Adipose tissue (tissue), 3 donors: ENCODE data around the gene TRPM2. TPM values are rescaled to one million over a fixed set of nuclear protein-coding genes. Genes with fewer than 3 reads are reported as not detected.
"Not testable (repeated sequence)": the region's sequence is repeated elsewhere in the genome, so short reads cannot be mapped to it uniquely, and the experiment has no call there.

Experiments
- H3K27ac ChIP-seq: one replicate; pipeline ENCODE4 v1.5.1; 2013; ENCODE audit warnings: low read depth, low read length
- WGBS, 3 donors: extraction: QIAGEN DNeasy Blood & Tissue Kit; methylation state at CpG; one replicate each; pipeline ENCODE4 v1.1.7; 2013; 5-methylcytosine and 5-hydroxymethylcytosine counted together
- polyA plus RNA-seq, 3 donors: library from polyadenylated mRNA; stranded (reverse); fragments of 200-250 nt; gene quantifications; one replicate each; pipeline ENCODE4 v1.2.3, GENCODE V29; 2013
- donor health status: healthy with polysubstance abuse.
- donor health status: Bipolar disorder and iron deficiency.
- donor health status: healthy.

The TRPM2 gene
- polyA plus RNA-seq, 3 donors, result 0.72 to 4.2 (median 1.9) TPM

DNA sequence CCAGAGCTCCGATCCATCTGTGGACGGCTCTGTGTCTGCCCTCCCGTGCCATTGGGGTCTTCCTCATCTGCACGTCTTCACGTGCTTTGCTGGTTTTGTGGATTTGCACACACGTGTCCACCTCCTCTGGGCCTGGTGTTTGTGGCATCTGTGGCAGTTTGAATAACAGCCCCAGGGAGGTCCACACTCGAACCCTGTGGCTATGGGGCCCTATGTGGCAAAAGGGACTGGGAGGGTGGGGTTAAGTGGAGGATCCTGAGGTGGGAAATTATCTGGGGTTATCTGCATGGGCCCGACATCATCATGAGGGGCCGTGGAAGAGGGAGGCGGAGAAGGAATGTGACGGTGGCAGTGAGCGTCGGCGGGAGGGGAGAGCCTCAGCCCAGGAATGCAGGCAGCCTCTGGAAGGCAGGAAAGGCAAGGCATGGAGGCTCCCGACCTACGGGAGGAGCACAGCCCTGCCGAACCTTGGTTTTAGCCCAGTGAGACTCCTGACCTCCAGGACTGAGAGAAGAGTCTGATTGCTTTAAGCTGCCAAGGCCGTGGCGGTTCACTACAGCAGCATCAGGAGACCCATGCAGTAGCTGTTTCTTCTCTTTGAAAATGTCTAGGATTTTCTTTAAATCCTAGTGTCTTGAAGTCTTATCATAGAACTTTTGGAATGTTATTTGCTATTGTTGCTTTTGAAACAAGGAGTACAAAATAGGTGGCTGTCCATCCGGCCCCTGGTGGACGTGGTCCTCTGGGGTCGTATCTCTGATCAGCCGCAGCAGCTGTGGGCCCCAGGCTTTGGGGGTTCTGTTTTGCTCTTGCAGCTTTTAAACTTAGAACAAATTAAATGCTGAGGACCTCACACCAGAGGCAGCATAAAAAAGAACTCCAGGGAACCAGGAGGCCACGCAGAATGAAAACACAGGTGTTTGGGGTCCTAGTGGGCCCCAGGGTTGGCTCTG is 61.9 kb downstream of the TRPM2 start:
- no peak overlapping the region for H3K27ac ChIP-seq
- WGBS, 3 donors, result 51 to 70% (median 68%) methylated on average over 24 of the region's 24 CpGs

DNA sequence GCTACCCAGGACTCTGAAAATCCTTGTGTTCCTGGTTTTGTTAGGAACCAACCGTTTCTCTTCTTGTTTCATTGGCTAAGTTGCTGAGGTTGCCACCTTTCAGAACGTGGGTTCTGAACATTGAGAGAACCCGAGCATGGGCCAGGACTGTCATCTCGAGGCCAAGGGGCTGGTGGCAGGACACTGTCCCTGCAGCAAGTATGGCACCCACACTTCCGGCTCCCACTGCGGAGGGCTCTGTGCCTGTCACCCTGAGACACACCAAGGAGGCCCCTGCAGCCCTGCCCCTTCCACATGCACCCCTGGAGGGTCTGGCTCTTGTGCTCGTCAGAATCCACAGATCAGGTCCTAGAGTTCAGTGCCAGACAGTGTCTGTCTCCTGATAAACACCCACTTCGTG is 62.8 kb downstream of the TRPM2 start:
- 65 to 84% (median 75%) methylated on average over 8 of the region's 8 CpGs for WGBS, 3 donors
- H3K27ac ChIP-seq, result no peak overlapping the region

DNA sequence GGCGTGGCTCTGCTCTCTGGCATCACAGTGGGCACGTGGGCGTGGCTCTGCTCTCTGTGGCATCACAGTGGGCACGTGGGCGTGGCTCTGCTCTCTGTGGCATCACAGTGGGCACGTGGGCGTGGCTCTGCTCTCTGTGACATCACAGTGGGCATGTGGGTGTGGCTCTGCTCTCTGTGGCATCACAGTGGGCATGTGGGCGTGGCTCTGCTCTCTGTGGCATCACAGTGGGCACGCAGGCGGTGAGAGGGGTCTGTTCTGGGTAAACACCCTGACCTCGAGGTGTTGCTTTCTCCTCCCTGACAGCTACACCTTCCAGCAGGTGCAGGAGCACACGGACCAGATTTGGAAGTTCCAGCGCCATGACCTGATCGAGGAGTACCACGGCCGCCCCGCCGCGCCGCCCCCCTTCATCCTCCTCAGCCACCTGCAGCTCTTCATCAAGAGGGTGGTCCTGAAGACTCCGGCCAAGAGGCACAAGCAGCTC is 64.2 kb downstream of the TRPM2 start:
- not testable (repeated sequence) for H3K27ac ChIP-seq
- WGBS, 3 donors, result 89 to 94% (median 93%) methylated on average over 18 to 21 of the region's 21 CpGs

DNA sequence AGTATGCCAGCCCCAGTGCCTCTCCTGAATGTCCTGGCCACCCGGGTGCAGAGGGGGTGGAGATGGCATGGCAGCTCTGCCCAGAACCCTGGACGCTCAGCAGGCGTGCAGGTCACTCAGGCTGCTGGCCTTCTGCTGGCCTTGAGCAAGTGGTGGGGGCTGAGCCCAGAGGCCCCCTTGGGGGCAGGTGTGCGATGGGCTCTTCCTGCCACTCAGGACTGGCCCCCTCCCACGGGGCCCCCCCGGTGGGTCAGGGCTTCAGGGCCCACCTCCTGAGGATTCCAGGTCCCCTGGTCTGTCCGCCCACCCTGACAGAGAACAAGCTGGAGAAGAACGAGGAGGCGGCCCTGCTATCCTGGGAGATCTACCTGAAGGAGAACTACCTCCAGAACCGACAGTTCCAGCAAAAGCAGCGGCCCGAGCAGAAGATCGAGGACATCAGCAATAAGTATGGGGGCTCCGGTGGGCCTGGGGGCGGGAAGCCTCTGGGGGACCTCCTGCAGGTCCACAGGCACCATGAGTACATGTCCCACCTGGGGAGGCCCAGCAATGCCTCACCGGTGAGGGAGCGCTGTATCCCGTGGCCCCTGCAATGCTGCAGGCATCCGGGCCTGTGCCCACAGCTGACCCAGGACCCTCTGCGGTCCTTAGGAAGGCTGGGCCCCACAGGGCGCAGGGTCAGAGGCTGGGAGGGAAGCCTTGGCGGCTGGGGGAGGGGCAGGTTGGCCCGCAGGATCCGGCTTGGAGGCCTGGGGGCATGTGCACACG is 64.9 kb downstream of the TRPM2 start:
- H3K27ac ChIP-seq, result no peak overlapping the region
- WGBS, 3 donors, result 80 to 93% (median 92%) methylated on average over 25 of the region's 25 CpGs

DNA sequence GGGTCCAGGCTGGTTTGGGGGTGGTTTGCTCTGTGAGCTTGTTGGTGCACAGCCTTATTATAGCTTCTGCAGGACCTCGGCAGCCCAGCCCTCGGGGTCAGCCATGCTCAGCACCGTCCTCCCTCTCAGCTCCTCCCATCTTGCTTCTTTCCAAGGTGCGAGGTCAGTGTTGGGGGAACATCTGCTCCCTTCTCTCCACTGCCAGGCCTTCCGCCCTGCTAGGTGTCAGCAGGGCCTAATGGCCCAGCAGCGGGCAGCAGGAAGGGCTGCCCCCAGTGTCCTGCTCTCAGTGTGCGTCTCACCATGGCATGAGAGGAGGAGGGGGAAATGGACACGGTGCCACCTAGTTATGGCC is 65.4 kb downstream of the TRPM2 start:
- WGBS, 3 donors, result 85 to 92% (median 91%) methylated on average over 8 of the region's 8 CpGs
- no peak overlapping the region for H3K27ac ChIP-seq

DNA sequence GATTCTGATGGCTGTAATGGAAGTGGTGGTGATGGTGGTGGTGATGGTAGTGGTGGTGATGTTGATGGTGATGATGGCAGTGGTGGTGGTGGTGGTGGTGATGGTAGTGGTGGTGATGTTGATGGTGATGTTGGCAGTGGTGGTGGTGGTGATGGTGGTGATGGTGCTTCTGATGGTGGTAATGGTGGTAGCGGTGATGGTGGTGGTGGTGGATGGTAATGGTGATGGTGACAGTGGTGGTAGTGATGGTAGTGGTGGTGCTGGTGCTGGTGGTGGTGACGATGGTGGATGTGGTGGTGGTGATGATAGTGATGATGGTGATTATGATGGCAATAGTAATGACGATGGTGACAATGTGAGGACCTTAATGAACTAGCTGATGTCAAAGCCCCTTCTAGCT is 66.3 kb downstream of the TRPM2 start:
- H3K27ac ChIP-seq, result no peak overlapping the region
- 95 to 98% (median 97%) methylated on average over 3 of the region's 3 CpGs for WGBS, 3 donors

DNA sequence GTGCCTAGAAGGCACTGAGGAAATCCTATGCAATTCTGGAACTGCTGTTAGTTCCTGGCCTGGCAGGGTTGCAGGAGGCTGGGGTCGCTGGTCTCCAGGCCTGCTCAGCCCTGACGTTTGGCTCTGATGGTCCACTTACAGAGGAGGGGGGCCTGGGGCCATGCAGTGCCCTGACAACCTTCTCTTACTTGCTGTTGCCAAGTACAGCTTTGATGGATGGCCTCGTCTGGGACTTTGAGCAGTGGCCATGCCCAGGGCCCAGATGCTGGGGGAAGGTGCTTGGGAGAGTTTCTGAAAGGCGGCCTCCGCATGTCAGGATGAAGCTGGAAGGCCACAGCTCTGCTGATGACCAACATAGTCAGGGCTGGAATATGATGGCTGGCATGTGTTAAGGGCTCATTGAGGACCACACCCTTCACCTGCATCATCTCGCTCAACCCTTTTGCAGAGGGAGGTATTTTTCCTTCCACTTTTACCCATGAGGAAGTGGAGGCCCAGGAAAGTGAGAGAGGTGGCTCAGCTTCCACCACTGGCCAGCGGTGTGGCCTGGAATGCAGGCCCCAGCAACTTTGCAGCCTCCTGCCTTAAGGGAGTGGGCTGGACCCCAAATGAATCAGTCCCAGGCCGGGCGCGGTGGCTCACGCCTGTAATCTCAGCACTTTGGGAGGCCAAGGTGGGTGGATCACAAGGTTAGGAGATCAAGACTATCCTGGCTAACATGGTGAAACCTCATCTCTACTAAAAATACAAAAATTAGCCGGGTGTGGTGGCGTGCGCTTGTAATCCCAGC is 67.2 kb downstream of the TRPM2 start:
- WGBS, 3 donors, result 79 to 83% (median 81%) methylated on average over 14 of the region's 14 CpGs
- H3K27ac ChIP-seq, result no peak overlapping the region

DNA sequence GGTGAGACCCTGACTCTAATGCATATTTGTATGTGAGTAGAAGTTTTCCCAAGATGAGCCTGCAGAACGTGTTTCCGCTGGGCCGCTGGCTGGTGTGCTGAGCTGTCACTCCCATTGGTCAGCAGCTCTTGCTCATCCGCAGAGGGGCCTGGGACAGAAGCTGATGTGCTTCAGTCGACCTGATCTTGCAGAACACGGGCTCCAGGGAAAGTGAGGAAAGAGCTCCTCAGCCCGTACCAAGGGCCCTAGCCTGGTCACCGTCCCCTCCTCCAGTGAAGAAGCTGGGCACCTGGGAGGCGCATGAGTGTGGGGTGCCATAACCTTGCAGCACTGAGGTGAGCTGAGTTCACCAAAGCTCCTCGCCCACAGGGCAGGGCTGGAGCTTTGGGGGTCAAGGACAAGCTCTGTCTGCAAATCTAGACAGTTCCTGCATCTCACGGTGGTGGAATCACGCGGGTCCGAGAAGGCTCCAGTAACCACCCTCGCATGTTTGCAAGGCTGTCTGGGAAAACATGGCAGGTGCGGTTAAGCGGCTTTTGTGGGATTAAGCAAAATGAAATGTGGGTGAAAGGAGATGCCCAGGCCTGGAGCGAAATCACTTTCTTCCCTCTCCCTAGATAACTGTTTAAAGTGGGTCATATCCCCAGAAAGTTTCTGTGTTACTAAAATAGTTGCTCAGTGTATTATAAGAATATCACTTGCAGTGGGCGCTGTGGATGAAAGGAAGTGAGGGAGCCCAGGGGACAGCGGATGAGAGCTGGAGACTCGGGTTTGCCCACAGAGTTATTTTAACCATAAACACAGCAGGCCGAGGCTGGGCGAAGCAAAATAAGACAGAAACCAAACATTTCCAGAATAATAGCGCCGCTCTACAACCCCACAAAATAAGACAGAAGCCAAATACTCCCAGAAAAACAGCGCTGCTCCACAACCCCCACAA is 68.8 kb downstream of the TRPM2 start:
- H3K27ac ChIP-seq, result no peak overlapping the region
- WGBS, 3 donors, result 77 to 88% (median 83%) methylated on average over 25 of the region's 26 CpGs

DNA sequence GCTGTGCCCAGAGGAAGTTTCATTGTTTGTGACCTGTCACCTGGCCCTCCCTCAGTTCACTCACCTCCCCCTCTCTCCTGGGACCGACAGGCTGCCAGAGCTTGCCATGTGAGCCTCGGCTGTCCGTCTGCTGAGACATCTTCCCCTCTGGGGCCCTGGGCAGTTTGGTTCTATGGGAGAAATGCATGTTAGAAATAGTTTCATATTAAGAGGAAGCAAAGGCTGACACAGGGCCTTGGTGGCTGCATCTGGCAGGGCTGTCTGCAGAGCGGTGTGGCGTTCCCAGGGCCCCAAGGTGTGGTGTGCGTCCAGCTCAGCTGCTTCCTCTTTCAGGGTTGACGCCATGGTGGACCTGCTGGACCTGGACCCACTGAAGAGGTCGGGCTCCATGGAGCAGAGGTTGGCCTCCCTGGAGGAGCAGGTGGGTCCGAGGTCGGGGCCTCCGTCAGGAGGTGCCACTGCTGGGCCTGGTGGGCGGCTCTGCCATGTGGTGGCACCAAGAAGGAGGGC is 69.9 kb downstream of the TRPM2 start:
- H3K27ac ChIP-seq, result no peak overlapping the region
- WGBS, 3 donors, result 64 to 79% (median 66%) methylated on average over 12 of the region's 12 CpGs

DNA sequence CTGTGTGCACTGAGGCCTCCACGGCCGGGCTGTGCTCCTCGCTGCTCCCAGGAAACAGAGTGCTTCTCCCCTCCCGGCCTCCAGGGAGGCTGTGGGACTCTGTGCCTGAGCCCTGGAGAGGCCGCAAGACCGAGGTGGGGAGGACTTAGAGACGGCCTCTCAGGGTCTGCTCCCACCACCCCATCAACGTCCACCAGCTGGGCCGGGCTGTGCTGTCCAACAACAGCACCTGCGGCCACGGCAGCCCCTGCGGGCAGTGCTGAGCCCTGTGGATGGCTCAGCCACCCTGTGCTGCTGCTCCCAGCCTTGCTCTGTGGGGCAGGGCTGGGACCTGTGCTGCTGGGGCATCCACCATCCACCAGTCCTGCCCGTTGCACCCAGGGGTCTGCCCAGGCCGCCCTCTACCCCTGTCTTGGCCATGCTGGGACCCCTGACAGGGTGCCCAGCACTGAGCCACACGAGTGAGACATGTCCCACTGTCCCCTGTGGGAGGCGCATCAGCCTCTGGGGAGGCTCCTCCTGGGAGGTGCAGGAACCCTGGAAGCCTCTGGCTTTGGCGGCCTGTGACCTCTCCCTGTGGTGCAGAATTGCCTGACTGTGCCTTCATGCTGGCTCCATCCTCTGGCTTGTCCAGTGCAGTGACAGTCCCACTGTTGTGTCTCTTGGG is 70.7 kb downstream of the TRPM2 start:
- H3K27ac ChIP-seq, result no peak overlapping the region
- WGBS, 3 donors, result 71 to 91% (median 82%) methylated on average over 16 to 17 of the region's 17 CpGs

DNA sequence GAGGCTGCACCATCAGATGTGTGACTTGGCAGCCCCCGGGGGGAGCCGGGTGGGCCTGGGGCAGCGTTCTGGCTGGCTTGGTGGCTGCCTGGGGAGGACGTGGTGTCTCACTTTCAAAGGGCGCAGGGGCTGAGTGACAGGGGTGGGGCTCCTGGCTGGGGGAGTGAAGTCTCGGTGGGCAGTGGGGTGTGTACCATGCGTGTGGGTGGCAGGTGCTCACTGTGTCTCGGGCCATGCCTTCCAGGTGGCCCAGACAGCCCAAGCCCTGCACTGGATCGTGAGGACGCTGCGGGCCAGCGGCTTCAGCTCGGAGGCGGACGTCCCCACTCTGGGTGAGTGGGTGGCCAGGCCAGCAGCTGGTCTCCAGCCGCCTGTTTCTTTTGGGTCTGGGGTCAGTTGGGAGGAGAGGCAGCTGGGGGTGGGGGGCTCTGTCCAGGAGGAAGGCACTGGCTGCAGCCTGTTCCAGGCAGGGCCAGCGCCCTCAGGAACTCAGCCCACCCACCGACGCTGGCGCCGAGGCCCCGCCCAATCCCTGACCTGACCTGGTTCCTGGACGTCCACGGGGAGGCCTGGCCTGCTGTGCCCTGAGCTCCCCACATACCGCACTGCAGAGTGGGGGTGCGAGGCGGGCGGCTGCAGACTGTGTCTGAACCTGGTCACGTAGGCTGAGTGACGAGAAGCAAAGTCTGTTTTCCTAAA is 71.3 kb downstream of the TRPM2 start:
- WGBS, 3 donors, result 70 to 72% (median 71%) methylated on average over 30 of the region's 30 CpGs
- no peak overlapping the region for H3K27ac ChIP-seq

DNA sequence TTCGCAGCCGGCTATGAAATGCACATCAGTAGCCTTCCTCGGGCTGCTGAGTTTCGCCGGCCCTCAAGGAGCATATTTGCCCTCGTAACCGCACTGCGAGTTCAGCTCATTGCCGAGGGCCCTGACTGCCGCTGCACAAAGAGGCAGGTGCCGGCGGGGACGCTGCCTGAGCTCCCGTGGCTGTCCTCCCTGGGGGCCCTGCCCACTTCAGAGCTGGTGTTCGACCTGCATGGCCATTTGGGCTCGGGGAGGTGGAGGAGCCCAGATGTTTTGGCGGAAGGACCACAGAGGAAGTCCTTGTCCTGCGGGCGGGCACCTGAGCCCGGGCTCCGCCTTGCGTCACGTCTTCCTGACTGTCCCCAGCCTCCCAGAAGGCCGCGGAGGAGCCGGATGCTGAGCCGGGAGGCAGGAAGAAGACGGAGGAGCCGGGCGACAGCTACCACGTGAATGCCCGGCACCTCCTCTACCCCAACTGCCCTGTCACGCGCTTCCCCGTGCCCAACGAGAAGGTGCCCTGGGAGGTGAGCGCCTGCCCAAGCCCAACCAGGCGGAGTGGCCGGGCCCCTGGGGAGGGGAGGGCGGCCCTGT is 72.0 kb downstream of the TRPM2 start:
- H3K27ac ChIP-seq, result no peak overlapping the region
- 61 to 66% (median 62%) methylated on average over 33 to 40 of the region's 40 CpGs for WGBS, 3 donors

DNA sequence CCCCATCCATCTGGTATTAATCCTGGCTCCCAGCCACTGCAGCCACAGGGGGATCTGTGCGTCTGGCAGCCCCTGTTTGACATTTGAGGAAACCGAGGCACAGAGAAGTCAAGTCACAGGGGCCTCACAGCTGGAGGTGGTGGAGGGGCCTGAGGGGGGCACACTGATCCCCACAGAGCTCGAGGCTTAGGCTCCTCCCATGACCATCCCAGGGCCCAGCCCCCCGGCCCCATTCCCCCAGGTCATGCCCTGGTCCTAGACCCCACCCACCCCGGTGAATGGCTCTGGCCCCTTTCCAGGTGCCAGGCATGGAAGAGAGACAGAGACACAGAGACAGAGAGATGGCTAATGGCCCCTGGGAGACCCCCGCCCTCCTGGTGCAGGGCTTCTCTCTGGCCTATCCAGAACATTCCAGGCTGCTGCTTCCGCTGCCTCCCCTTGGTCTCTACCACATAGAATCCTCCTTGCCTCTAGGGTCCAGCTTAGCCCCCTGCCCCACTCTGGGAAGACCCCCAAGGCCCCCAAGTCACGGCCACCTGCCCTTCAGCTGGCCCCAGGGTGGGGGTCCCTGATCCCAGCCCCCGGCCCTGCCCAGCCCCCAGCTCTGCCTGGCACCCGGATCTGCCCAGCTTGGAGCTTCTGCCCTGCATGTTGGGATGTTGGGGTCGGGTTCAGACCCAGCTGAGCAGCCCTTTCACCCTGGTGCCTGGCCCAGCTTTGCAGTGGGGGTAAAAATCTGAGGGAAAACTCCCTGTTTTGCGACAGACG is 72.7 kb downstream of the TRPM2 start:
- WGBS, 3 donors, result 75 to 85% (median 81%) methylated on average over 12 to 13 of the region's 13 CpGs
- no peak overlapping the region for H3K27ac ChIP-seq

DNA sequence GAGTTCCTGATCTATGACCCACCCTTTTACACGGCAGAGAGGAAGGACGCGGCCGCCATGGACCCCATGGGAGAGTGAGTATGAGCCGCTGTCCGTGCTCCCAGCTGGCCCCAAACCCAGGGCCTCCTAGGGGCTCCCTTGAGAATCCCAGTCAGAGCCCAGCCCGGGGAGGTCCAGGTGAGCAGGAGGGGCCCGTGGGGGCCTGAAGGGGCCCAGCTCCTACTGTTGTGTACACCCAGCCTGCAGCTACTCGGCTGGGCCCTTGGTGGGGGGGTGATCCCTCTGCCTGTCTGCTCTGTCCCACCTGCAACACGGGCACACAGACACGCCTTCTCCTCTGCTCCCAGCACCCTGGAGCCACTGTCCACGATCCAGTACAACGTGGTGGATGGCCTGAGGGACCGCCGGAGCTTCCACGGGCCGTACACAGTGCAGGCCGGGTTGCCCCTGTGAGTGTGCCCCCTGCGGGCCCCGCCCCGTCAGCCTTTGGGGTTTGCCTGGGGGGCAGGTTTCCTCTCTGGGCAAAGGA is 73.3 kb downstream of the TRPM2 start:
- H3K27ac ChIP-seq, result no peak overlapping the region
- WGBS, 3 donors, result 73 to 80% (median 76%) methylated on average over 21 of the region's 21 CpGs
